H1 (cell line): ENCODE measurements around the gene SMYD5. TPM values are rescaled to one million over a fixed set of nuclear protein-coding genes. Genes with fewer than 3 reads are reported as not detected.

Source experiments
- BACH1 ChIP-seq: IDR thresholded peaks from 2 replicates; pipeline ENCODE4 v1.6.1; 2012; ENCODE audit warnings: low read length, improper control_type of control experiment
- CBX8 ChIP-seq: fragments of 300-800, 300-1000 bp; sonication (generic); IDR thresholded peaks from 2 replicates; pipeline ENCODE4 v1.7.1; 2016; ENCODE audit warnings: low read depth, low read length, borderline replicate concordance
- KDM4A ChIP-seq: IDR thresholded peaks from one replicate; pipeline ENCODE4 v1.7.1; 2012; ENCODE audit warnings: low read depth, mild to moderate bottlenecking, moderate library complexity, low read length, inconsistent platforms; ENCODE audit not compliant: severe bottlenecking
- RXRA ChIP-seq: IDR thresholded peaks from 2 replicates; pipeline ENCODE4 v1.6.1; 2011; ENCODE audit warnings: low read depth, mild to moderate bottlenecking, low read length, moderate library complexity; ENCODE audit not compliant: insufficient read depth
- polyA plus RNA-seq, 7 experiments: library from polyadenylated mRNA; depleted of rRNA in 3 of 7; stranded (reverse) in 5 of 7; unstranded in 2 of 7; fragments of >200 nt in 5 of 7; fragments of 200-250 nt in 2 of 7; gene quantifications; 1 replicate in 5 of 7; 2 replicates in 1 of 7; 4 replicates in 1 of 7; pipeline versions ENCODE4 v1.2.1 to v1.2.3, GENCODE V29; 2011 to 2013; ENCODE audit warnings: missing spikeins in 2 of 7, mixed read lengths in 2 of 7
- total RNA-seq: library from RNA; stranded (reverse); fragmentation: NEBNext Ultra II Directional; extraction: Animal tissue kit (Norgen Biotek cat#: 25700); gene quantifications from 2 replicates; pipeline ENCODE4 v1.2.1, GENCODE V29; 2021
- TF ChIP-seq, protein P1 (sequence below), 3 experiments: IDR thresholded peaks; 1 replicate in 2 of 3; 2 replicates in 1 of 3; pipeline versions ENCODE4 v1.5.1 to v1.6.1; 2011; ENCODE audit warnings: low read length in 3 of 3, mild to moderate bottlenecking in 3 of 3, inconsistent platforms in 2 of 3, low read depth in 1 of 3, moderate library complexity in 1 of 3; ENCODE audit not compliant: insufficient read depth in 1 of 3; ENCODE audit errors: control extremely low read depth in 1 of 3

SMYD5 gene
- total and polyA plus RNA-seq, 2 of the 8 experiments (the other 6 are each of a cell fraction or from before 2014, with no cell fraction given): 35.2 to 56.7 TPM

DNA sequence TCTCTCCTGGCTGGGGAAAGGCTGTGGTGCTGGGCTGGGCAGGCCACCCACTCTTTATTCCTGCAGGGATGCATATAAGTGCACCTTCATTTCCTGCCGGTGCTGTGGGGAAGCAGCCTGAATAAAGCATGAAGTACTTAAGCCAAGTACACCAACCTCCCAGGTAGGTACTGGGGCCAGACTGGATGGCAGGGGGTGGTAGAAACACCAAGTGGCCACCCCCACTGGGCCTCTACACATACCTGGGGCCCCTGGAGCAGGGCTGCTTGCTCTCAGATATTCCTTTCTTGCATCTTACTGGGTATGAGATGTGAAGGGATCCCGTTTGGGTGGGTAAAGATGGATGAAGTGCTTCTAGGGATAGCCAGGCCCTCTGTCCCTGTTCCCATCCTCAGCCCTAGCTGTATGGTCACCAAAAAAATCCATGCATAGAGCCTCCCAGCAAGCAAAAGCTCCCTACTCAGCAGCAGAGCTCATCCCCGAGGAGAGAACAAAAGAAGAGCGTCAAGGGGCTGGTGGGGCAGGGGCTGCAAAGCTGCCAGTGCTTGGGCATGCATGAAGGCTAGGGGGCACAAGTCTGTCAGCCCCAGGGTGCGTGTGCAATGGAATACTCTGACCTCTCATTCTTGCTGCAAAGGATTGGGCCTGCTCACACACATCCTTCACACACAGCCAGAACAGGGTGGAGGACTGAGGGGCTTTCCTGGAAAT is 42.0 kb downstream of the SMYD5 start (continued):
- TF ChIP-seq KDM4A (no peak), BACH1 (no peak), CBX8 (no peak), RXRA (no peak)
- TF ChIP-seq, protein P1, sequence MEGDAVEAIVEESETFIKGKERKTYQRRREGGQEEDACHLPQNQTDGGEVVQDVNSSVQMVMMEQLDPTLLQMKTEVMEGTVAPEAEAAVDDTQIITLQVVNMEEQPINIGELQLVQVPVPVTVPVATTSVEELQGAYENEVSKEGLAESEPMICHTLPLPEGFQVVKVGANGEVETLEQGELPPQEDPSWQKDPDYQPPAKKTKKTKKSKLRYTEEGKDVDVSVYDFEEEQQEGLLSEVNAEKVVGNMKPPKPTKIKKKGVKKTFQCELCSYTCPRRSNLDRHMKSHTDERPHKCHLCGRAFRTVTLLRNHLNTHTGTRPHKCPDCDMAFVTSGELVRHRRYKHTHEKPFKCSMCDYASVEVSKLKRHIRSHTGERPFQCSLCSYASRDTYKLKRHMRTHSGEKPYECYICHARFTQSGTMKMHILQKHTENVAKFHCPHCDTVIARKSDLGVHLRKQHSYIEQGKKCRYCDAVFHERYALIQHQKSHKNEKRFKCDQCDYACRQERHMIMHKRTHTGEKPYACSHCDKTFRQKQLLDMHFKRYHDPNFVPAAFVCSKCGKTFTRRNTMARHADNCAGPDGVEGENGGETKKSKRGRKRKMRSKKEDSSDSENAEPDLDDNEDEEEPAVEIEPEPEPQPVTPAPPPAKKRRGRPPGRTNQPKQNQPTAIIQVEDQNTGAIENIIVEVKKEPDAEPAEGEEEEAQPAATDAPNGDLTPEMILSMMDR (IDR thresholded peaks at IDR 0.05; ENCODE audit: control extremely low read depth in 1 of 3, insufficient read depth in 1 of 3, low read depth in 1 of 3, low read length in 3 of 3): no peak
